ENCODE data around the gene SLFN5.

The SLFN5 gene

GRCh38 chr17:35240861-35241260, 2.0 kb upstream of the SLFN5 start:
- Histone ChIP-seq H3K4me3 (ENCODE audit: insufficient read depth, low read depth, low read length, poor library complexity, severe bottlenecking) (peak overlapping the region; percentile 86), H3K4me1 (ENCODE audit: control insufficient read depth, insufficient read depth, low read length, poor library complexity, severe bottlenecking) (peaks cover 38% of the 10 kb centered on the region), H3K27me3 (replicated peaks; ENCODE audit: control insufficient read depth, insufficient read depth, low read length, poor library complexity, severe bottlenecking) (no peaks in the 10 kb centered on the region), H3K9me3 (ENCODE audit: control insufficient read depth, low read length) (no peaks in the 10 kb centered on the region), H3K27ac (ENCODE audit: insufficient read depth, low read length, poor library complexity, severe bottlenecking) (peak overlapping the region; percentile 99), H3K36me3 (ENCODE audit: control insufficient read depth, insufficient read depth, low read length) (peaks cover 3% of the 10 kb centered on the region)
- no peak for DNase-seq

- H3K4me3 ChIP-seq (ENCODE audit: insufficient read depth, low read depth, low read length, poor library complexity, severe bottlenecking) = peak overlapping the region; percentile 86
These were observed 1.4 kb upstream of the SLFN5 start for GRCh38 chr17:35241520-35241919.

GRCh38 chr17:35242158-35242804, 591 bp upstream of the SLFN5 start:
- Histone ChIP-seq H3K4me1 (ENCODE audit: control insufficient read depth, insufficient read depth, low read length, poor library complexity, severe bottlenecking) (peaks cover 33% of the 10 kb centered on the region), H3K27ac (ENCODE audit: insufficient read depth, low read length, poor library complexity, severe bottlenecking) (peak overlapping the region; percentile 99), H3K27me3 (replicated peaks; ENCODE audit: control insufficient read depth, insufficient read depth, low read length, poor library complexity, severe bottlenecking) (no peaks in the 10 kb centered on the region), H3K4me3 (ENCODE audit: insufficient read depth, low read depth, low read length, poor library complexity, severe bottlenecking) (peak overlapping the region; percentile 86), H3K9me3 (ENCODE audit: control insufficient read depth, low read length) (no peaks in the 10 kb centered on the region), H3K36me3 (ENCODE audit: control insufficient read depth, insufficient read depth, low read length) (peaks cover 6% of the 10 kb centered on the region)
- DNase-seq = peak; percentile 79 to 80 (median 80)

More at GRCh38 chr17:35241520-35241919, 1.4 kb upstream of the SLFN5 start:
- Histone ChIP-seq H3K9me3 (ENCODE audit: control insufficient read depth, low read length) (no peaks in the 10 kb centered on the region), H3K36me3 (ENCODE audit: control insufficient read depth, insufficient read depth, low read length) (peaks cover 3% of the 10 kb centered on the region), H3K27me3 (replicated peaks; ENCODE audit: control insufficient read depth, insufficient read depth, low read length, poor library complexity, severe bottlenecking) (no peaks in the 10 kb centered on the region), H3K27ac (ENCODE audit: insufficient read depth, low read length, poor library complexity, severe bottlenecking) (peak overlapping the region; percentile 99), H3K4me1 (ENCODE audit: control insufficient read depth, insufficient read depth, low read length, poor library complexity, severe bottlenecking) (peaks cover 36% of the 10 kb centered on the region)
- peak; percentile 16 to 34 (median 24) for DNase-seq

- no peaks in the 10 kb centered on the region for H3K9me3 ChIP-seq (ENCODE audit: control insufficient read depth, low read length)
- H3K4me3 ChIP-seq (ENCODE audit: insufficient read depth, low read depth, low read length, poor library complexity, severe bottlenecking) = peak overlapping the region; percentile 86
These were observed 879 bp downstream of the SLFN5 start for GRCh38 chr17:35243561-35244340.

GRCh38 chr17:35244341-35245195, 1.7 kb downstream of the SLFN5 start:
- no peaks in the 10 kb centered on the region for H3K9me3 ChIP-seq (ENCODE audit: control insufficient read depth, low read length)
- peak overlapping the region; percentile 86 for H3K4me3 ChIP-seq (ENCODE audit: insufficient read depth, low read depth, low read length, poor library complexity, severe bottlenecking)
- DNase-seq = peak; percentile 72 to 86 (median 80)
- peaks cover 25% of the 10 kb centered on the region for H3K4me1 ChIP-seq (ENCODE audit: control insufficient read depth, insufficient read depth, low read length, poor library complexity, severe bottlenecking)
- peaks cover 20% of the 10 kb centered on the region for H3K36me3 ChIP-seq (ENCODE audit: control insufficient read depth, insufficient read depth, low read length)
- no peaks in the 10 kb centered on the region for H3K27me3 ChIP-seq (replicated peaks; ENCODE audit: control insufficient read depth, insufficient read depth, low read length, poor library complexity, severe bottlenecking)
- peak overlapping the region; percentile 99 for H3K27ac ChIP-seq (ENCODE audit: insufficient read depth, low read length, poor library complexity, severe bottlenecking)

More at GRCh38 chr17:35243561-35244340, 879 bp downstream of the SLFN5 start:
- DNase-seq = peak; percentile 32 to 55 (median 45)
- H3K27ac ChIP-seq (ENCODE audit: insufficient read depth, low read length, poor library complexity, severe bottlenecking) = peak overlapping the region; percentile 99
- H3K27me3 ChIP-seq (replicated peaks; ENCODE audit: control insufficient read depth, insufficient read depth, low read length, poor library complexity, severe bottlenecking) = no peaks in the 10 kb centered on the region
- H3K36me3 ChIP-seq (ENCODE audit: control insufficient read depth, insufficient read depth, low read length) = peaks cover 19% of the 10 kb centered on the region
- H3K4me1 ChIP-seq (ENCODE audit: control insufficient read depth, insufficient read depth, low read length, poor library complexity, severe bottlenecking) = peaks cover 28% of the 10 kb centered on the region

- H3K27ac ChIP-seq (ENCODE audit: insufficient read depth, low read length, poor library complexity, severe bottlenecking) = peak overlapping the region; percentile 99
- peaks cover 20% of the 10 kb centered on the region for H3K36me3 ChIP-seq (ENCODE audit: control insufficient read depth, insufficient read depth, low read length)
- DNase-seq = no peak
- peaks cover 23% of the 10 kb centered on the region for H3K4me1 ChIP-seq (ENCODE audit: control insufficient read depth, insufficient read depth, low read length, poor library complexity, severe bottlenecking)
- H3K4me3 ChIP-seq (ENCODE audit: insufficient read depth, low read depth, low read length, poor library complexity, severe bottlenecking) = peak overlapping the region; percentile 86
- H3K9me3 ChIP-seq (ENCODE audit: control insufficient read depth, low read length) = no peaks in the 10 kb centered on the region
- no peaks in the 10 kb centered on the region for H3K27me3 ChIP-seq (replicated peaks; ENCODE audit: control insufficient read depth, insufficient read depth, low read length, poor library complexity, severe bottlenecking)
These were observed 2.3 kb downstream of the SLFN5 start for GRCh38 chr17:35245196-35245486.

- H3K9me3 ChIP-seq (ENCODE audit: control insufficient read depth, low read length) = no peaks in the 10 kb centered on the region
- H3K4me1 ChIP-seq (ENCODE audit: control insufficient read depth, insufficient read depth, low read length, poor library complexity, severe bottlenecking) = peaks cover 20% of the 10 kb centered on the region
- H3K36me3 ChIP-seq (ENCODE audit: control insufficient read depth, insufficient read depth, low read length) = peaks cover 31% of the 10 kb centered on the region
- no peak overlapping the region for H3K4me3 ChIP-seq (ENCODE audit: insufficient read depth, low read depth, low read length, poor library complexity, severe bottlenecking)
- DNase-seq = no peak
- H3K27me3 ChIP-seq (replicated peaks; ENCODE audit: control insufficient read depth, insufficient read depth, low read length, poor library complexity, severe bottlenecking) = no peaks in the 10 kb centered on the region
- peak overlapping the region; percentile 2 for H3K27ac ChIP-seq (ENCODE audit: insufficient read depth, low read length, poor library complexity, severe bottlenecking)
These were observed 9.8 kb downstream of the SLFN5 start for GRCh38 chr17:35252651-35253050.

- DNase-seq = no peak
- H3K36me3 ChIP-seq (ENCODE audit: control insufficient read depth, insufficient read depth, low read length) = peaks cover 36% of the 10 kb centered on the region
- peaks cover 20% of the 10 kb centered on the region for H3K4me1 ChIP-seq (ENCODE audit: control insufficient read depth, insufficient read depth, low read length, poor library complexity, severe bottlenecking)
- H3K9me3 ChIP-seq (ENCODE audit: control insufficient read depth, low read length) = no peaks in the 10 kb centered on the region
- peak overlapping the region; percentile 39 for H3K27ac ChIP-seq (ENCODE audit: insufficient read depth, low read length, poor library complexity, severe bottlenecking)
- no peaks in the 10 kb centered on the region for H3K27me3 ChIP-seq (replicated peaks; ENCODE audit: control insufficient read depth, insufficient read depth, low read length, poor library complexity, severe bottlenecking)
- H3K4me3 ChIP-seq (ENCODE audit: insufficient read depth, low read depth, low read length, poor library complexity, severe bottlenecking) = no peak overlapping the region
These were observed 11.4 kb downstream of the SLFN5 start for GRCh38 chr17:35254107-35254773.

GRCh38 chr17:35255316-35255715, 12.4 kb downstream of the SLFN5 start:
- H3K4me3 ChIP-seq (ENCODE audit: insufficient read depth, low read depth, low read length, poor library complexity, severe bottlenecking) = no peak overlapping the region
- no peaks in the 10 kb centered on the region for H3K27me3 ChIP-seq (replicated peaks; ENCODE audit: control insufficient read depth, insufficient read depth, low read length, poor library complexity, severe bottlenecking)
- DNase-seq = no peak
- peak overlapping the region; percentile 39 for H3K27ac ChIP-seq (ENCODE audit: insufficient read depth, low read length, poor library complexity, severe bottlenecking)
- peaks cover 25% of the 10 kb centered on the region for H3K4me1 ChIP-seq (ENCODE audit: control insufficient read depth, insufficient read depth, low read length, poor library complexity, severe bottlenecking)
- H3K36me3 ChIP-seq (ENCODE audit: control insufficient read depth, insufficient read depth, low read length) = peaks cover 47% of the 10 kb centered on the region
- no peaks in the 10 kb centered on the region for H3K9me3 ChIP-seq (ENCODE audit: control insufficient read depth, low read length)

Data from effector memory CD4-positive, alpha-beta T cell (primary cell).